Prostate gland (tissue), 2 donors: ENCODE results near the gene KRT71. TPM values are rescaled to one million over a fixed set of nuclear protein-coding genes. Genes with fewer than 3 reads are reported as not detected.

Experiments used
- DNase-seq: peaks from one replicate; pipeline ENCODE4 v3.0.0-alpha.2; 2019; ENCODE audit warnings: low spot score
- H3K27ac ChIP-seq, 2 donors: fragments of 200-600 bp; sonication (generic); 2 replicates each; pipeline ENCODE4 v1.5.1; 2017 to 2019
- H3K27me3 ChIP-seq: fragments of 200-600 bp; sonication (generic); replicated peaks from 2 replicates; pipeline ENCODE4 v1.5.1; 2019; ENCODE audit not compliant: insufficient read depth
- H3K36me3 ChIP-seq, 2 donors: fragments of 200-600 bp; sonication (generic); 1 replicate in 1 of 2; 2 replicates in 1 of 2; pipeline versions ENCODE4 v1.5.1 to v1.8.1; 2017 to 2019
- H3K4me1 ChIP-seq: fragments of 200-600 bp; sonication (generic); replicated peaks from 2 replicates; pipeline ENCODE4 v1.5.1; 2019
- H3K4me3 ChIP-seq, 2 donors: fragments of 200-600 bp; sonication (generic); 2 replicates each; pipeline ENCODE4 v1.5.1; 2017 to 2019
- H3K9me3 ChIP-seq: fragments of 200-600 bp; sonication (generic); 2 replicates; pipeline ENCODE4 v1.5.1; 2017
- POLR2A ChIP-seq: fragments of 450-650 bp; IDR thresholded peaks from one replicate; pipeline ENCODE4 v1.6.1; 2016; ENCODE audit warnings: antibody characterized with exemption, mild to moderate bottlenecking
- POLR2AphosphoS5 ChIP-seq: sonication (generic); formaldehyde crosslinking; IDR thresholded peaks from one replicate; pipeline ENCODE4 v1.6.1; 2017; ENCODE audit warnings: antibody characterized with exemption
- WGBS: methylation state at CpG from one replicate; pipeline ENCODE4 v1.1.5; 2018; 5-methylcytosine and 5-hydroxymethylcytosine counted together
- intact Hi-C: fragments of 100-400 bp; cut with DNase I; formaldehyde crosslinking; loops from one replicate; pipeline ENCODE4 v1.14.2; 2022
- total RNA-seq, 2 donors: library from RNA; depleted of rRNA; stranded (reverse); fragments of >200 nt; gene quantifications; one replicate each; pipeline ENCODE4 v1.1.0, GENCODE V29; 2016
- TF ChIP-seq, protein P1 (sequence below), 4 experiments: fragments of 200-600 bp in 2 of 4; fragments of 450-650 bp in 2 of 4; sonication (generic) in 2 of 4; IDR thresholded peaks; 1 replicate in 3 of 4; 2 replicates in 1 of 4; pipeline ENCODE4 v1.5.1; 2016 to 2019; ENCODE audit warnings: antibody characterized with exemption in 4 of 4, mild to moderate bottlenecking in 2 of 4, moderate library complexity in 2 of 4

The KRT71 gene
- total RNA-seq, 2 donors from 2014 or later: not detected

- no peaks in the 10 kb centered on the region for H3K4me1 ChIP-seq
- intact Hi-C loops: no loop called here
- H3K27me3 ChIP-seq: no peaks in the 10 kb centered on the region
- DNase-seq: no peak
- H3K4me3 ChIP-seq: no peak overlapping the region
- no peaks in the 10 kb centered on the region for H3K9me3 ChIP-seq
- WGBS: 78% methylated on average over 10 of the region's 10 CpGs
- no peak for TF ChIP-seq POLR2A
- TF ChIP-seq POLR2AphosphoS5: no peak
- TF ChIP-seq, protein P1, sequence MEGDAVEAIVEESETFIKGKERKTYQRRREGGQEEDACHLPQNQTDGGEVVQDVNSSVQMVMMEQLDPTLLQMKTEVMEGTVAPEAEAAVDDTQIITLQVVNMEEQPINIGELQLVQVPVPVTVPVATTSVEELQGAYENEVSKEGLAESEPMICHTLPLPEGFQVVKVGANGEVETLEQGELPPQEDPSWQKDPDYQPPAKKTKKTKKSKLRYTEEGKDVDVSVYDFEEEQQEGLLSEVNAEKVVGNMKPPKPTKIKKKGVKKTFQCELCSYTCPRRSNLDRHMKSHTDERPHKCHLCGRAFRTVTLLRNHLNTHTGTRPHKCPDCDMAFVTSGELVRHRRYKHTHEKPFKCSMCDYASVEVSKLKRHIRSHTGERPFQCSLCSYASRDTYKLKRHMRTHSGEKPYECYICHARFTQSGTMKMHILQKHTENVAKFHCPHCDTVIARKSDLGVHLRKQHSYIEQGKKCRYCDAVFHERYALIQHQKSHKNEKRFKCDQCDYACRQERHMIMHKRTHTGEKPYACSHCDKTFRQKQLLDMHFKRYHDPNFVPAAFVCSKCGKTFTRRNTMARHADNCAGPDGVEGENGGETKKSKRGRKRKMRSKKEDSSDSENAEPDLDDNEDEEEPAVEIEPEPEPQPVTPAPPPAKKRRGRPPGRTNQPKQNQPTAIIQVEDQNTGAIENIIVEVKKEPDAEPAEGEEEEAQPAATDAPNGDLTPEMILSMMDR (IDR thresholded peaks at IDR 0.05): no peak
- H3K27ac ChIP-seq: no peak overlapping the region
- no peaks in the 10 kb centered on the region for H3K36me3 ChIP-seq
These were observed 19.1 kb downstream of the KRT71 start for GRCh38 chr12:52533686-52534470.

GRCh38 chr12:52532636-52533035 lies 20.3 kb downstream of the KRT71 start:
- Histone ChIP-seq H3K4me1 (no peaks in the 10 kb centered on the region), H3K4me3 (no peak overlapping the region), H3K27me3 (no peaks in the 10 kb centered on the region), H3K9me3 (no peaks in the 10 kb centered on the region), H3K36me3 (no peaks in the 10 kb centered on the region), H3K27ac (no peak overlapping the region)
- 76% methylated on average over 4 of the region's 4 CpGs for WGBS
- no peak for DNase-seq
- TF ChIP-seq, protein P1 (IDR thresholded peaks at IDR 0.05): no peak
- TF ChIP-seq POLR2A (no peak), POLR2AphosphoS5 (no peak)
- intact Hi-C loops: no loop called here

DNA sequence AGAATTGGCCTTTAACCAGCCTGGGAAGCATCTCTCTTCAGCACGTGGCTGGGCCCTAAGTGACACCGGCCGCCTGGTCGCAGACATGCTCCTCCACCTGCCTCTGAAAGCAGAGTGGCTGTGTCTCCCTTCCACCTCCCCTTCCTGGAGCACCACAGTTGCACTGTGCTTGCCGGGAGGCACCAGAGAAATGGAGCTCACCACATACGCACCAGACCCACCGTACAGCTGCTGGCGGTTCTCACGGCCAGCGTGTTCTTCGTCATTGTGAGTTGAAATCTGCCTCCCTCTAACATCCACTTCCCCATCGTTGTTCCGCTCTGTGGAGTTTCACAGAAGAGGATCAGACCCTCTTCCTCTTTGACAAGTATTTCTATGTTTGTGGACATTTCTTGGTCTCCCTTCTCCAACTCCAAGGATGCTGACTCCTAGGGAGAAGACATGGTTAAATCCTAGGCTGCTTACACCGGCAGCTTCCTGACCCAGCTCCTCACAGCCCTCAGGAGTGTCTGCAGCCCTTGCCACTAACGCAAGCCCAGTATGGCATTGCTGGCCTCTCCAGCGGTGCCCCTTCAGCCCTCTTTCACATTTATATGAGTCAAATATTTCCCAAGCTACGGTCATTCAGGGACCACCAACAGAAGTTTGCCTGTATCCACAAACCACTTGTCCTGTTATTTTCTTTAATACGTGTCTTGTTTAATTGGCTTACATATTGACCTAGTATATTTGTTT lies 21.2 kb downstream of the KRT71 start:
- 87% methylated on average over 18 of the region's 18 CpGs for WGBS

DNA sequence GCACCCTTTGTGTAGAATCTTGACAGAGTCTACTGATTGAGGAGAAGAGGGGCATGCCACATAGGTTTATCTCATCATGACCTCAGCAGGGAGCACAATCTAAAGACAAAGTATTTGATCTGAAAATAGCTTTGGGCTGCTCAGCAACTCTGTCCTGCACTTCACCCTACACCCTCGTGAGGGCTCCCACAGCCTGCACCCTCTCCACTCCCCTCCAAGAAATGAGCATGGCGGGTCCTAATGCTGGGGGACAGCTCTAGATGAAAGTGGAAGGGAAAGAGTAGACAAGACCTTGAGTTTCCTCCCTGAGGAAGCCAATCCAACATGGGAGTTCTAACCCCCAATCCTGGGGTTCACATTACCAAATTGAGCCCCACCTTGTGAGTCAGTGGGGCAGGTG lies 22.0 kb downstream of the KRT71 start:
- 81% methylated on average over 2 of the region's 2 CpGs for WGBS
- Histone ChIP-seq H3K9me3 (no peaks in the 10 kb centered on the region), H3K36me3 (no peaks in the 10 kb centered on the region), H3K4me1 (no peaks in the 10 kb centered on the region), H3K27ac (no peak overlapping the region), H3K4me3 (no peak overlapping the region), H3K27me3 (no peaks in the 10 kb centered on the region)
- TF ChIP-seq POLR2A (no peak), POLR2AphosphoS5 (no peak)
- TF ChIP-seq, protein P1 (IDR thresholded peaks at IDR 0.05): no peak
- intact Hi-C loops: no loop called here
- no peak for DNase-seq

More for the DNA sequence above, 21.2 kb downstream of the KRT71 start:
- DNase-seq: no peak
- Histone ChIP-seq H3K27ac (no peak overlapping the region), H3K4me1 (no peaks in the 10 kb centered on the region), H3K4me3 (no peak overlapping the region), H3K9me3 (no peaks in the 10 kb centered on the region), H3K27me3 (no peaks in the 10 kb centered on the region), H3K36me3 (no peaks in the 10 kb centered on the region)
- intact Hi-C loops: no loop called here
- TF ChIP-seq POLR2A (no peak), POLR2AphosphoS5 (no peak)
- TF ChIP-seq, protein P1 (IDR thresholded peaks at IDR 0.05): no peak
